DND-41 (cell line): ENCODE results near the gene CLCNKB.

ENCODE experiments used
- EZH2 ChIP-seq: IDR thresholded peaks from 3 replicates; pipeline ENCODE4 v1.6.1; 2012; ENCODE audit warnings: borderline replicate concordance, low read depth, mild to moderate bottlenecking, moderate library complexity, low read length, inconsistent platforms; ENCODE audit not compliant: severe bottlenecking
- TF ChIP-seq, protein P1 (sequence below): IDR thresholded peaks from 2 replicates; pipeline ENCODE4 v1.5.1; 2012; ENCODE audit warnings: borderline replicate concordance, low read length, moderate library complexity, mild to moderate bottlenecking; ENCODE audit not compliant: poor library complexity, severe bottlenecking; ENCODE audit errors: extremely low read depth

DNA sequence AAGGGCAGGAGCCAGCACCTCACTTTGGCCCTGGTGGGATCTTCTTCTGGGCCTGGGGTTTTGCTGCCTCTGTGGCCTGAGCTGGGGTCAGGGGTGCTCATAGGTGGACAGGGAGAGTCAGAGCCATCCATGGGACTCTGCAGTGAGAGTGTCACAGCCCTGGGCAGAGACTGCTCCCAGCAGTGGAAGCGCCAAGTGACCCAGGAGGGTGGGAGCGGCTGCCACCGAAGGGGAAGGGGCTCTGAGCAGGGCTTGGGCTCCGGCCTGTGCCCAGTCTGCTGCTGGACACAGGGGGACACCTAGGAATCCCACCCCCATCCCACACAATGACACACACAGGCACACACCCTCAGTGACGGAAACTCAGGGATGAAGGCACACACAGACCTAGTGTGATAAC is 368 bp downstream of the CLCNKB start:
- TF ChIP-seq, protein P1, sequence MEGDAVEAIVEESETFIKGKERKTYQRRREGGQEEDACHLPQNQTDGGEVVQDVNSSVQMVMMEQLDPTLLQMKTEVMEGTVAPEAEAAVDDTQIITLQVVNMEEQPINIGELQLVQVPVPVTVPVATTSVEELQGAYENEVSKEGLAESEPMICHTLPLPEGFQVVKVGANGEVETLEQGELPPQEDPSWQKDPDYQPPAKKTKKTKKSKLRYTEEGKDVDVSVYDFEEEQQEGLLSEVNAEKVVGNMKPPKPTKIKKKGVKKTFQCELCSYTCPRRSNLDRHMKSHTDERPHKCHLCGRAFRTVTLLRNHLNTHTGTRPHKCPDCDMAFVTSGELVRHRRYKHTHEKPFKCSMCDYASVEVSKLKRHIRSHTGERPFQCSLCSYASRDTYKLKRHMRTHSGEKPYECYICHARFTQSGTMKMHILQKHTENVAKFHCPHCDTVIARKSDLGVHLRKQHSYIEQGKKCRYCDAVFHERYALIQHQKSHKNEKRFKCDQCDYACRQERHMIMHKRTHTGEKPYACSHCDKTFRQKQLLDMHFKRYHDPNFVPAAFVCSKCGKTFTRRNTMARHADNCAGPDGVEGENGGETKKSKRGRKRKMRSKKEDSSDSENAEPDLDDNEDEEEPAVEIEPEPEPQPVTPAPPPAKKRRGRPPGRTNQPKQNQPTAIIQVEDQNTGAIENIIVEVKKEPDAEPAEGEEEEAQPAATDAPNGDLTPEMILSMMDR, result no peak
- no peak for TF ChIP-seq EZH2
